Right cardiac atrium (tissue), 5 donors: ENCODE data around the gene TOX2. TPM values are rescaled to one million over a fixed set of nuclear protein-coding genes. Genes with fewer than 3 reads are reported as not detected.

Experiments
- ATAC-seq, 2 donors: fragments of 200-7000 bp; cut with Tn5 transposase; one replicate each; pipeline versions ENCODE4 v1.8.0 to v1.9.1; 2020; ENCODE audit warnings: moderate library complexity in 2 of 2, mild to moderate bottlenecking in 1 of 2
- DNase-seq, 3 donors: peaks; one replicate each; pipeline ENCODE4 v3.0.0-alpha.2; 2020
- H3K27ac ChIP-seq: one replicate; pipeline ENCODE4 v1.5.1; 2013; ENCODE audit warnings: mild to moderate bottlenecking, low read length, control low read depth, moderate library complexity
- H3K27me3 ChIP-seq: one replicate; pipeline ENCODE4 v1.6.1; 2013; ENCODE audit not compliant: control insufficient read depth, insufficient read depth
- H3K4me1 ChIP-seq: one replicate; pipeline ENCODE4 v1.6.1; 2013; ENCODE audit warnings: low read length; ENCODE audit not compliant: control insufficient read depth, insufficient read depth
- H3K4me3 ChIP-seq: one replicate; pipeline ENCODE4 v1.5.1; 2013; ENCODE audit warnings: low read length, control low read depth
- H3K9me3 ChIP-seq: one replicate; pipeline ENCODE4 v1.6.1; 2013; ENCODE audit warnings: low read length; ENCODE audit not compliant: control insufficient read depth
- WGBS: extraction: QIAGEN DNeasy Blood & Tissue Kit; methylation state at CpG from one replicate; pipeline ENCODE4 v1.1.7; 2013; 5-methylcytosine and 5-hydroxymethylcytosine counted together
- intact Hi-C, 4 donors: fragments of 100-400 bp; cut with DNase I; formaldehyde crosslinking; loops; one replicate each; pipeline versions ENCODE4 v1.11.0 to v1.14.0; 2022 to 2023
- polyA plus RNA-seq: library from polyadenylated mRNA; stranded (reverse); fragments of 200-250 nt; gene quantifications from one replicate; pipeline ENCODE4 v1.2.3, GENCODE V29; 2013
- total RNA-seq, 4 donors: library from RNA; stranded (reverse); fragmentation: NEBNext Ultra II Directional; extraction: Animal tissue kit (Norgen Biotek cat#: 25700); gene quantifications; one replicate each; pipeline ENCODE4 v1.2.1, GENCODE V29; 2021
- donor health status: healthy with polysubstance abuse.
- donor health status: DM: no; HTN: yes; CAD: no.
- donor health status: DM: no; HTN: no; CAD: no.
- donor health status: DM: no; HTN: yes; CAD: no; lungs with severe emphysema.
- donor health status: DM: yes; HTN: yes; CAD: no.

Gene TOX2
- total and polyA plus RNA-seq, 5 donors = 0.99 to 3.0 (median 1.5) TPM

DNA sequence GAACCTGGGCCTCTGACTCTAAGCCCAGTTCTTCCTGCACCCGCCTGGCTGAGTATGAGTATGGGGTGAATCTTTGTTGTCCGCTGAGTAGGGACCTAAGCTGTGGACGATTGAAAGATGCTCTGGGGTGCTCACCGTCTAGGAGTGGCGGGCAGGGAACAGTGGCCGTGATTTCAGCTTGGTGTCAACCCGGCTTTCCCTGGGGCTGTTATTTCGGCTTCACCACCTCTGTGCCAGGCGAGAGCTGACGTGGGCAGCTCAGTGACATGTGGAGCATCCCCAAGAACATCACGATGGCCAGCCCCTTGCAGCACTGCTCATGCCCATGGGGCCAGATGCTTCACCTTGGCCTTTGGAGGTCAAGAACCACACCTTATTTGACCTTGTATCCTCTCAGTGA is 102.6 kb downstream of the TOX2 start:
- ATAC-seq = no peak
- WGBS = 90% methylated on average over 11 of the region's 11 CpGs
- no peak overlapping the region for H3K27ac ChIP-seq
- H3K27me3 ChIP-seq = no peaks in the 10 kb centered on the region
- no peak overlapping the region for H3K4me3 ChIP-seq
- no peaks in the 10 kb centered on the region for H3K9me3 ChIP-seq
- no peaks in the 10 kb centered on the region for H3K4me1 ChIP-seq
- no peak for DNase-seq
- intact Hi-C loops = no loop called here

DNA sequence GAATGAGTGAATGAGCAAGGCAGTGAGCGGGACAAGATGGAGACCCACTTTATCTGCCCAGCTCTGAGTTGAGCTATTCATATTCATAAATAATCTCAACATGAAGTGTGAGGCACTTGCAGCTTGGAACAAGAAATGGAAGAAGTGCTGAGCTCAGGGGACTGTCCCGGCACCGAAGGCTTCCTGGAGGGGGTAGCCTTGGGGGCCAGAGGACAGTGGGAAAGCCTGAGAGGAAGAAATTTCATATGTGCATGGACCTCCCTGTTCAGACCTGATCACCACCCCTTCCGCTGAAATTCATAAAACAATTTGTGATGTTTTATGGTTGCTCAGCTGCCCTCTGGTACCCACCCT is 103.2 kb downstream of the TOX2 start:
- no peaks in the 10 kb centered on the region for H3K27me3 ChIP-seq
- DNase-seq = no peak
- no peaks in the 10 kb centered on the region for H3K9me3 ChIP-seq
- H3K27ac ChIP-seq = no peak overlapping the region
- intact Hi-C loops = no loop called here
- H3K4me3 ChIP-seq = no peak overlapping the region
- 35% methylated on average over 4 of the region's 4 CpGs for WGBS
- peak in 1 of 2 donors; percentile 12 for ATAC-seq
- H3K4me1 ChIP-seq = no peaks in the 10 kb centered on the region

DNA sequence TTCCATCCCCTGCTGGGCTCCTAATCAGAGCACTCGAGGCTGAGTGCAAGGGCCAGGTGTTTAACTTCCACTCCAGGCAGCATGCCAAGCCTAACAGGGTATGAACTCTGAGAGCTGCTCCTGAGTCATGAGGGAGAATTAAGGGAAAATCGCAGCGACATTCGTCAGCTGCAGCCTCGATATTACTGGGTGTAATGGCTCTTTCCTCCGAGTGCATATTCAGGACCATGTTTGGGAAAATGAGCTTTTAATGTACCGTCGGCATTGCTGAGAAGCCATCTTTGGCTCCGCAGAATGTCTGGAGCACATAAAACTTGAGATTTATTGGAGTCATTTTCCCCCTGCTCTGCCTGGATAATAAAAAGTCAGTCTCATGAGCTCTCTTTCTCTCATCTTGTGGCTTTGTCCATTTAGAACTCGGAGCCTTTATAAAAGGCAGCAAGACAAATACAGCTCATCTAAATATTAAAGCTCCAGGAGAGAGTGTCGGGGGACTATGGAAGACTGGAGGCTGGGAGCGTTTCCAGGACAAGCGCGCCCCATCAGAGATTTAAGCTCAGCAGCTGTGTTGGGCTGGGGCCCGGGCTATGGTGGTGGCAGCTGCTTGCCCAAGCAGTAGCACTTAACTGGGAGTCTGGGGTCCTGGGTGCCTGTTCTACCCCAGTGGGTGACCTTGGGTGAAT is 103.7 kb downstream of the TOX2 start:
- H3K27ac ChIP-seq = no peak overlapping the region
- peak in 1 of 3 donors; percentile 41 for DNase-seq
- intact Hi-C loops = no loop called here

DNA sequence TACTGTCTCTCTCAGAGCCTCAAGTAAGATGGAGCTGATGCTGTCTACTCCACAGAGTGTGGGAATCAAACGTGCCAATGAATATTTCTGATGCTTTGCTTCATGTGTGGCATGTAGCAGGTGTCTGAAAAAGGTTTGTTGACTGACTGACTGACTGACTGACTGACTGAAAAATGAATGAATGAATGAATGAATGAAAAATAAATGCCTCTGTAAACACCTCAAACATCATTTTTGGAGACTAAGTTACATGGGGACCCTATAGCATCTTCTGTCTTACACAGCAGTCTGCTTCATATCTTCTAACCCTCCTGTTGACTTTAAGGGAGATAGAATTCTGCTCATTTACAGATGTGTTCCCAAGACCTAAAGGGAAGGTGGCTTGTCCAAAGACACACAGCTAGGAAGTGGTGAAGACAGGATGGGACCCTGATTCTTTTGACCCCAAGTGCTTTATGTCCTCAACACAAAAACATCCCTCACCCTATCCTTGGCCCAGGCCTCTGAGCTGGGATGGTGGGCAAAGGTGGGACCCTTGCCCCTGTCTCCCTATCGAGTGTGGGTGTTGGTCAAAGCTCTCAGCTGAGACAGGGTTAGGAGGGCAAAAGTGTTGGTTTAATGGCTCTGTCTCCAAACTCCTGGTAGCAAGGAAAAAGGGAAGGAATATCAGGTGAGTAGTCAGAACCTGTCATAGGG is 104.4 kb downstream of the TOX2 start:
- H3K4me3 ChIP-seq = no peak overlapping the region
- no peak overlapping the region for H3K27ac ChIP-seq
- DNase-seq (no peak), ATAC-seq (no peak)
- H3K9me3 ChIP-seq = no peaks in the 10 kb centered on the region
- no peaks in the 10 kb centered on the region for H3K27me3 ChIP-seq
- no peaks in the 10 kb centered on the region for H3K4me1 ChIP-seq
- 71% methylated on average over 2 of the region's 2 CpGs for WGBS
- intact Hi-C loops = no loop called here

More for the DNA sequence above, 103.7 kb downstream of the TOX2 start:
- no peaks in the 10 kb centered on the region for H3K9me3 ChIP-seq
- no peaks in the 10 kb centered on the region for H3K4me1 ChIP-seq
- H3K27me3 ChIP-seq = no peaks in the 10 kb centered on the region
- 38% methylated on average over 15 of the region's 15 CpGs for WGBS
- ATAC-seq = peak in 1 of 2 donors; percentile 57
- H3K4me3 ChIP-seq = no peak overlapping the region

DNA sequence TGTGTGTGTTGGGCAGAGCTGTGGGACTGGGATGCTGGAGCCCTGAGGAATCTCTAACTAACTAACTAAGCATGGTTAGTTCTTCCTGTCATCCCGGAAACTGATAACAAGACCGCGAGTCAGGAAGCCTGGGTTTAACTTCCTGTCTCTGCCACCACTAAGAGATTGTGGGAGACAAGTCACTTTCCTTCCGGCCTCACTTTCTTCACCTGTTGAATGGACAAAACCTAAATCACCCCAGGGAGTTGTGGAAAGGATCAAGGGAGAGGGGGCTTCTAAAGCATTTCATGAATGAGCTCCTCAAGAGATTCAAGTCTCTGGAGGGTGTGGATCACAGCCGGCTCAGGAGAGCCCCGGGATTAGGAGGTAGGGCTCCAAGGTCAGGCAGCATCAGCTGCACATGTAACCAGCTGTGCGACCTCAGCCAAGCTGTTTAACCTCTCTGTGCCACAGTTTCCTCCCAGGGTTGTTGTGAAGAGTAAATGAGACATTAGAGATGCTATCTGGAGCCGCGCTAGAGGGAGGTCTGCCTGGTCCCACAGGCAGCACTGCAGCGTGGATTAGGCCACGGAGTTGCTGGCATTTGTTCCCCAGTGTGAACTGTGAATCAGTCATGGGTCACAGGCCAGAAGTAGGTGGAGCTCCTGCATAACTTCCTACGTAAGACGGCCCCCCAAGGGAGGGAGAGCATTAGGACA is 105.1 kb downstream of the TOX2 start:
- Histone ChIP-seq H3K4me1 (no peaks in the 10 kb centered on the region), H3K9me3 (no peaks in the 10 kb centered on the region), H3K27me3 (no peaks in the 10 kb centered on the region), H3K27ac (no peak overlapping the region), H3K4me3 (no peak overlapping the region)
- peak in 1 of 3 donors; percentile 21 for DNase-seq
- peak in 1 of 2 donors; percentile 33 for ATAC-seq
- WGBS = 47% methylated on average over 13 of the region's 13 CpGs
- intact Hi-C loops = no loop called here

DNA sequence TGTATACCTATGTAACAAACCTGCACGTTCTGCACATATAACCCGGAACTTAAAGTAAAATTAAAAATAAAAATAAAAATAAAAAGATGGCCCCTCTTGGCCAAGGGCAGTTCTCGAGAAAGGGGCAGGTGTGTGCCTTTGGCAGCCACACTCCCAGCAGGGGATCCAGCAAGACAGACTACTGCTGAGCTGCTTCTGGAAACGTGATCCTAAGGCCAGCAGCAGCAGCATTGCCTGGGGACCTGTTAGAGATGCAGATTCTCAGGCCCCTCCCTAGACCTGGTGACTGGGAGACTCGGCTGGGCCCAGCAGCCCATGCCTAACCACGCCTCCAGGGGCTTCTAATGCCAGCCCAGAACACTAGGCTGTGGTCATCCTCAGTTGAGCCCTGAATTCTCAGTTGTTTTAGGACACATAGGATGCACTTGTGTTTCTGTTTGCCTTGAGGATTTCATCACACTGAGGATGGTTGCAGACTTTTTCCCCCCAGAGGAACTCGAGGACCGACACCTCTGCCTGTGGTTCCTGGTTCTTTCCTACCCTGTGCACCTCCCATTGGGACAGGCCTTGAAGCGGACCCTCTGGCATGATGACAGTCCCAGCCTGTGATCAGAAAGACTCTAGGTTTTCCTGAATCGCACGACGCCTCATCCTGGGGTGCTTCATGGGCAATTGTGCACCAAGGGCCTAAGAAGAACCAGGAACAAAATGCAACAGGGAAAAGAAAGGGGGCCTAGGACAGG is 105.9 kb downstream of the TOX2 start:
- H3K4me1 ChIP-seq = no peaks in the 10 kb centered on the region
- no peak for DNase-seq
- no peak overlapping the region for H3K27ac ChIP-seq
- H3K9me3 ChIP-seq = no peaks in the 10 kb centered on the region
- 88% methylated on average over 12 of the region's 12 CpGs for WGBS
- ATAC-seq = no peak
- intact Hi-C loops = no loop called here
- no peak overlapping the region for H3K4me3 ChIP-seq
- H3K27me3 ChIP-seq = no peaks in the 10 kb centered on the region

DNA sequence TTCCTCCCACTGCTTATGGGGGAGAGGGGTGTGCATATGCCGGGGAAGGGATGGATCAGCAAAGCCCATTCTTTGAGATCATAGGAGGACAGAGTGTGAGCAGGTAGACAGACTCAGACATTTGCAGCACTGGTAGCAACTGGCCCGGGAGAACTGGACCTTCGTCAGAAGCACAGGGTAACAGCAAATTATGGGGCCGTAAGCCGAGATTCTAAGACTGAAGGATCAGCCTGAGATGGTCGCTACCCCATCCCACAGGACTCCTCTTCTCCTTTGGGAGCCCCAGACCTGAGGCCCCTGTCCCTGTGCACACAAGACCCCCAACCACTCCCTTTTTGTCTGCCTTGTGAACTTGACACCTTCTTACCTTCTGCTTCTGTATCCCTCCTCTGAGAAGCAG is 106.5 kb downstream of the TOX2 start:
- Histone ChIP-seq H3K27ac (no peak overlapping the region), H3K27me3 (no peaks in the 10 kb centered on the region), H3K9me3 (no peaks in the 10 kb centered on the region), H3K4me3 (no peak overlapping the region), H3K4me1 (no peaks in the 10 kb centered on the region)
- no peak for DNase-seq
- no peak for ATAC-seq
- 96% methylated on average over 6 of the region's 6 CpGs for WGBS
- intact Hi-C loops = no loop called here

DNA sequence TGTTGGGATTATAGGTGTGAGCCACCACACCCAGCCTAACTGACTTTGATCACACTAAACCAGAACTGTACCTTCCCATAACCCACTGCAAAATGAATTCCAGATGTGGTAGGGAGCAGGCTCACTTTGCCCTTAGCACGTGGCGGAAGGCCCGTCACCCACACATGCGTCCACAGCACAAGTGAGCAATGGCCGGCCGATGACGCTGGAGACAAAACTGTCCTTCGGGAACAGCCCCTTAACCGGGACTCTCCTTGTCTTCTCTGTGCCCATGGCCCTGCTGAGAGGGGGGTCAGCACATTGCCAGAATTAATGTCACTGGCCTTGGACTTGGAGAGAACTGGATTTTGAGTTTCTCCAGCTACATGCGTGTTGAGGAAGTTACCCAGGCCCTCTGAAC is 107.2 kb downstream of the TOX2 start:
- DNase-seq (no peak), ATAC-seq (no peak)
- Histone ChIP-seq H3K4me3 (no peak overlapping the region), H3K27me3 (no peaks in the 10 kb centered on the region), H3K9me3 (no peaks in the 10 kb centered on the region), H3K4me1 (no peaks in the 10 kb centered on the region), H3K27ac (no peak overlapping the region)
- intact Hi-C loops = no loop called here
- WGBS = 95% methylated on average over 10 of the region's 10 CpGs

DNA sequence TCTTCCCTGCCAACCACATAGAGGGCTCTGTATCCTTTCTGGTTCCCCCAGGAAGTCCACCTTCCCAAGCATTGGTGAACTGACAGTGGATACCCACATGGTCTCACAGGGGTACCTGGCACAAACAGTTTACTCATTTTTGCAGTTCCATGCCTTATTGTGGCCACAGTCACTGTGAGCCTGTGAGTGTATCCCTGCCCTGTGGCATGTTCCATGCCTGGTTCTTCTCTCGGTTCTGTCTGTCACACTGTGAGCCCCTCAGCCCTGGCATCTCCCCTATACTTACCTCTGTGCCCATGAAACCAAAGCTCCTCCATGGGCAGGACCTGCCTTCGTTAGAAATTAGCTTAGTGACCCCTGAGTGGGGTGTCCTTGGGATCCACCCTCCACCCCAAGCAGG is 107.8 kb downstream of the TOX2 start:
- intact Hi-C loops = no loop called here

DNA sequence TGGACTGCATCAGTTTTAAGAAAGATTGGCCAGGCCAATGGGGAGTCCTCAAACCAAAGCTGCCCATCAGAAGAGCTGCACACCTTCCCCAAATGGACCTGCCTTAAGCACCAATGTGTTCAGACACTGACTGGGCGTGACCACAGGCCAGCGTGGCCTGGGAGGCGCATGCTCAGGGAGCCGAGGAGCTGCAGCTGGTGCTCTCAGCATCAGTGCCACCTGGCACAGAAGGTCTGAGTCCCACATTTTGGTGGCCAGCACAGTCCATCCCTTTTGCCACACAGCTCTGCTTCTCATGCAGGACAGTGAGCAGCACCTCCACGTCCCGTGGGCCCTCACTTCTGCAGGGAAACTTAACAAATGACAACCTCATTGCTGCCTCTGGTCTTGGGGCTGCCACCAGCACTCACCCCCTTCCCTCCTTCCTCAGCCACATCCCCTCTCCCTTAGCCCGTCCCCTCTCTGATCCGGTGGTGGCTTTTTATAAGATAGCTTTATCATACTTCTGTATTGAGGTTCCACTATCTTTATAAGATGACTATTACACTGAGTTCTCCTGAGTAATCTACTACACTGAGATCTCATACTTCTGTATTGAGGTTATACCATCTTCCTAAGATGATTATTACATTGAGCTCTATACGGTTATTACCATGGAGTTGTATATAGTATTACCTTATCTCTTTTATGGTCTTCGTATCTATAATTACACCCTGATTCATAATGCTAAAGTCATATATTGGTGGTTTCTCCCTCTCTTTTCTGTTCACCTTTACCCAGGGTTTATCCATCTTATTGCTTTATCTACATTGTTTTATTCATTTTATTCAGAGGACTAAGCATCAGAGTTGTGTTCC is 109.1 kb downstream of the TOX2 start:
- whole genome bisulfite sequencing = 88% methylated on average over 10 of the region's 10 CpGs
- ATAC-seq (no peak), DNase-seq (no peak)
- no peaks in the 10 kb centered on the region for H3K9me3 ChIP-seq
- H3K4me1 ChIP-seq = no peaks in the 10 kb centered on the region
- H3K4me3 ChIP-seq = no peak overlapping the region
- H3K27me3 ChIP-seq = no peaks in the 10 kb centered on the region
- H3K27ac ChIP-seq = no peak overlapping the region
- intact Hi-C loops = no loop called here

More for the DNA sequence above, 107.8 kb downstream of the TOX2 start:
- WGBS = 88% methylated on average over 2 of the region's 2 CpGs
- H3K27ac ChIP-seq = no peak overlapping the region
- DNase-seq = no peak
- ATAC-seq = no peak
- H3K9me3 ChIP-seq = no peaks in the 10 kb centered on the region
- H3K4me1 ChIP-seq = no peaks in the 10 kb centered on the region
- no peak overlapping the region for H3K4me3 ChIP-seq
- H3K27me3 ChIP-seq = no peaks in the 10 kb centered on the region
